Measurements from ENCODE around the gene CCDC137.
A peak's percentile ranks its signal among the peaks of the same experiment; 100 is the strongest.

Gene CCDC137

DNA sequence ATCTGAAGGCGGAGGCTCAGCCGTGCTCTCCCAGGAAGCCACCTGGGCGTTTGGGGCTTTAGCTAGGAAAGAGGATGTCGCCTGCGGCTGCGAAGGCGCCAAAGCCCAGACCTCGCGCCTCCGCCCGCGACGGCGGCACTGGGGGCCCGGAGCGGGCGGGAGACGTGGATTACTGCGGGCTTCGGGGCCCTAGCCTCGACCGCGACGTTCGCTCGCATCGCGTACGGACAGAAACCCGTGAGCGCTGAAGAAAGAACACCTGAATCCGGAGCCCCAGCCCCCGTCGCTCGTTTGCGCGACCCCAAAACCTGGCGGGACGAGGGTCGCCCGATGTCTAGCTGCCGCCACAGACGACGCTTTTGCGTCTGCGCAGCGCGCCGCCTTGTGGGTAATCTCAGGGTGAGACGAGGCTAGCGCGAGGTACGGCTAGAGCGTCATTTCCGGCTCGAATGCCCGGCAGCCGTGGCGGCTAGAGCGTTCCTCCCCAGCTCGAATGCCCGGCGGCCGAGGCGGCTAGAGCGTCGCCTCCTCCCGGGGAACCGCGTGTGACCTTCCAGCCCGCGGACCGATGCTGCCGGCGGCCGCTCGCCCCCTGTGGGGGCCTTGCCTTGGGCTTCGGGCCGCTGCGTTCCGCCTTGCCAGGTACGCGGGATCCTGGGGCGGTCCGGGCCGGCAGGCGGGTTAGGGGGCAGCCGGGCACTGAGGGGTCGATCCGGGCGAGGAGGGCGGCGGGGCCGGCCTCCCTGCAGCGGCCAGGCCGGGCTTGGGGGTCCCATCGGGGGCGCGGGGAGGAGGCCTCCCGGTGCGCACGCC is 36.6 kb downstream of the CCDC137 start, which contains the start of gene MRPL12:
MRPL12 (plus strand) TSS at position 434 of the 813 bp plus-strand sequence; CDS start at position 569, 135 bp downstream.
- peak; percentile 89 for DNase-seq

DNA sequence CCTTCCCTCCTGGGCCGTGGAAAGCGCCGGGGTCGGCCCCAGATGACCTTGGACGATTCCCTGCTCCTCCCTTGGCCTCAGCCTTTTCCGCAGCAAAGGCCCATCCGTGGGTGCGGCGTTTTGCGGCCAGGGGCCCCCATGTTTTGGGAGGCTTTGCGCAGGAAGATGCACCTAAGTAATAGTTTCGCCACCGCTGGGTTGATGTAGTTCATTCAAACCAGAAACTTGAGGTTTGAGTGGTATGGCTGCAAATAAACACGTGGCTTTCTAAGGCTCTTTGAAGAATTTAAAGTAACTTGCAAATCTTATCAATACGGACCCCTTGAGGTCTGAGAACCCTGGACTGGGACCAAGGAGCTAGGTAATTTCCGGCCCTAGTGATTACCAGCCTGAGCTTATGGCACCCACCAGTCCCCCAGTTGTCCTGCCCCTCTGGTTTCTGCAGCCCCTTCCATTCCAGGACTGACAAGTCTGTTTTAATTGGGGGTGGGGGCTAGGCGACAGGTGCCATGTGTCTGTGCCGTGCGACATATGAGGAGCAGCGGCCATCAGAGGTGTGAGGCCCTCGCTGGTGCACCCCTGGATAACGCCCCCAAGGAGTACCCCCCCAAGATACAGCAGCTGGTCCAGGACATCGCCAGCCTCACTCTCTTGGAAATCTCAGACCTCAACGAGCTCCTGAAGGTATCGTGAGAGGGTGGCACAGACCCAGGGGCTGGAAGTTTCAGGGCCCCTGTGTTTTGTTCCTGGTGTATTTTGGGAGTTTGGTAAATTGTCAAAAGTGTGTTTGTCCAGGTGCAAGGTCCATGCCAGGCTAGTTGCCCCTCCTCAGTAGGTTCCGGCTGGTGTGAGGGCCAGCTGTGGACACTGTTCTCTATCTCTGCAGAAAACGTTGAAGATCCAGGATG is 37.5 kb downstream of the CCDC137 start:
- no peak for DNase-seq

DNA sequence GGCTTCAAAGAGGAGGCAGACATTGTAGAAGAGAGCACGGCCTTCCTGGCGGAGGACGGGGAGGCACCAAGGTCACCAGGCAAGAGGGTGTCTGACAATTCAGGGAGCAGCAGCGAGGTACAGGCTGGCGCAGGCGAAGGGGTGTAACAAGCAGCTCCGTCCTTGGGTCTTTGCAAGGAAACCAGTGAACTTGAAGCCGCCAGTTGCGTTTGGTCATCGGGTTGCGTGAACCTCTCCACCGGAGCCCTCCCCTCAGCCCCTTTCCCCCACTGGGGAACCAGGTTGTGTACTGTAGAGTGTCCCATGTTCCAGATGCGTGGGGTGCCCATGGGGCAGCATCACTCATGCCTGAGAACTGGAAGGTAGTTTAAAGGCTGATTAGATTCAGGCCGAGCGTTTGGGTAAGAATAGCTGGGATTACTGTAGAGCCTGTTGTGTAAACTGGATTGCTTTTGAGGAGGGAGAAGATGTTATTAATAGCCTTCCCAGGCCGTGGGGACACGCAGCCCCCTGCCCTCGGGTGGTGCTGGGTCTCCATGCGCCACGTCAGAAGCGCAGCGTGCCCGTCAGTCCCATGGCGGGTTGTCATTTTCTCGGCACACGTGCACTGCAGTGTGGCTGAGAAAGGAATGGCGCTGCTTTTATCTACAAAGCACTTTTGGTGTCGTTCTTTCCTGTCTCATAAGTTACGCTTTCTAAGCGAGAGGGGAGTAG is 39.1 kb downstream of the CCDC137 start:
- DNase-seq, result no peak

GRCh38 chr17:81706232-81706611 is 39.7 kb downstream of the CCDC137 start:
- DNase-seq, result no peak

DNA sequence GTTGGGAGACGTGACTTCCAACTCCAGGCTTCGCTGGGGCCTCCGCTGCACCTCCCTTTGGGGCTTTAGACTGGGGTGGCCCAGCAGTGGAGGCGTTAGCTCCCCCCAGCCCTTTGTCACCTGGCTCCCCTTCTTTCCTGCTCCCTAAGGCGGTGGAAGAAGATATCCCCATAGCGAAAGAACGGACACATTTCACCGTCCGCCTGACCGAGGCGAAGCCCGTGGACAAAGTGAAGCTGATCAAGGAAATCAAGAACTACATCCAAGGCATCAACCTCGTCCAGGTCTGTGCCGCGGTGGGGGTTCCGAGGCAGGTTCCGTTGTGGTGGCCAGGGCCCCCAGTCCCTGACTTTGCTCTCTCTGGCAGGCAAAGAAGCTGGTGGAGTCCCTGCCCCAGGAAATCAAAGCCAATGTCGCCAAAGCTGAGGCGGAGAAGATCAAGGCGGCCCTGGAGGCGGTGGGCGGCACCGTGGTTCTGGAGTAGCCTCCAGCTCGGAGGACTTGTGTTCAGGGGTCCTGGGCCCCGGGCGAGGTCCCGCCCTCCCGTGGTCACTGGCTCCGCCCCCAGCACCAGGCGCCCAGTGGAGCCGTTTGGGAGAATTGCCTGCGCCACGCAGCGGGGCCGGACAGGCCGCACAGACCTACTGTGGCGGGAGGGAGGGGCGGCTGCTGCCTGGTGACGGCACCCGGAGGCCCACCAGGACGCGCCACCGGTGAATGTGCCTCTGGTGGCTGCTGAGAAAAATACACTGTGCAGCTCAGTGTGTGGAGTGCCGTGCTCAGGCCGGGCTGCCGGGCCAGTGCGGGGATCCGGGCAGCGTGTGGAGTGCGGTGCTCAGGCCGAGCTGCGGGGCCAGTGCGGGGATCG is 40.5 kb downstream of the CCDC137 start:
- no peak for DNase-seq

DNA sequence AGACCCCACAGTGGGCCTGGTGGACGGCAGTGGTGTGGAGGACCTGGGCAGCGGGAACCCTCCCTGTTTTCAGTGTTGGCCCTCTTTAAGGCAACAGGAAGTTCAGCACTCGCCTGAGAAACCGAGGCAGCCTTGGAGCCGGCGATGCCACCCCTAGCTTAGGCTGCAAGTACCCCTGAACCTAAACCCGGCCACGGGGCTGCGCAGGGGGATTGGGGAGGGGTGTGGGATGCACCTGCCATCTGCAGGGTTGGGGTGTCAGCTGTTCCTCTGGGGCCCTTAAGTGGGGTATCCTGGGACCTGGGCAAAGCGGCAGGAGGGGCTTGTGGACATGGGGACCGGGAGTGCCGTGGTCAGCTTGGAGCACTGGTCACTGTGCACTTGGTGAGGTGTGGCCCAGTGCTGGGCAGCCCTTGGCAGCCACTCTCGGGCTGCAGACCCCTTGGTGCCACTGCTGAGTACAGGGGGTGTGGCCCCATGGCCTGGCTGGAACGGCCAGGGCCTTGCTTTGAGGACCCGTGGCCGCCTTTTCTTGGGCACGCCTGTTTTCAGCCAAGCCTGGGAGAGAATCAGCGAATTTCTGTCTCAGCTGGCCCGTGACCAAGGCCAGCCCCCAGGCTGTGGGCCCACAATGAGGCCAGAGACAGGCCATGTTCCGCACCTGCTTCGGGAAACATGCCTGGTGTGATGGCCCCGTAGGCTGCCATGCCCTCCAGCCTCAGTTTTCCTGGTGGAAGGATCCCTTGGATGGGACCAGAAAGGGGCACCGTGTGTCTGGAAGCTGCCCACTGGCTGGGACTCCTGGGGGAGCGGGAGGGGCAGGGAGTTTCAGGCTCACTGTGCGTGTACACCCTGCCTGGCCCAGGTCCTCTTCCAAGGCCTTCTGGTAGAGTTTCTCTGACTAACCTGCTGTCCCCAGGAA is 41.4 kb downstream of the CCDC137 start:
- DNase-seq, result no peak

GRCh38 chr17:81708739-81709185 is 42.2 kb downstream of the CCDC137 start:
- DNase-seq, result no peak

- DNase-seq, result no peak
These were observed 44.2 kb downstream of the CCDC137 start for GRCh38 chr17:81710514-81711308.

- DNase-seq, result peak; percentile 87
These were observed 45.4 kb downstream of the CCDC137 start, which contains the start of gene SLC25A10 for GRCh38 chr17:81711814-81712467. TSS of gene SLC25A10 (plus strand) at chr17:81712284. CDS start at chr17:81712427, 143 bp downstream.

GRCh38 chr17:81712468-81713003 is 46.0 kb downstream of the CCDC137 start:
- DNase-seq, result no peak

GRCh38 chr17:81713004-81713555 is 46.5 kb downstream of the CCDC137 start:
- DNase-seq, result no peak

GRCh38 chr17:81713556-81714411 is 47.2 kb downstream of the CCDC137 start:
- DNase-seq, result no peak

DNA sequence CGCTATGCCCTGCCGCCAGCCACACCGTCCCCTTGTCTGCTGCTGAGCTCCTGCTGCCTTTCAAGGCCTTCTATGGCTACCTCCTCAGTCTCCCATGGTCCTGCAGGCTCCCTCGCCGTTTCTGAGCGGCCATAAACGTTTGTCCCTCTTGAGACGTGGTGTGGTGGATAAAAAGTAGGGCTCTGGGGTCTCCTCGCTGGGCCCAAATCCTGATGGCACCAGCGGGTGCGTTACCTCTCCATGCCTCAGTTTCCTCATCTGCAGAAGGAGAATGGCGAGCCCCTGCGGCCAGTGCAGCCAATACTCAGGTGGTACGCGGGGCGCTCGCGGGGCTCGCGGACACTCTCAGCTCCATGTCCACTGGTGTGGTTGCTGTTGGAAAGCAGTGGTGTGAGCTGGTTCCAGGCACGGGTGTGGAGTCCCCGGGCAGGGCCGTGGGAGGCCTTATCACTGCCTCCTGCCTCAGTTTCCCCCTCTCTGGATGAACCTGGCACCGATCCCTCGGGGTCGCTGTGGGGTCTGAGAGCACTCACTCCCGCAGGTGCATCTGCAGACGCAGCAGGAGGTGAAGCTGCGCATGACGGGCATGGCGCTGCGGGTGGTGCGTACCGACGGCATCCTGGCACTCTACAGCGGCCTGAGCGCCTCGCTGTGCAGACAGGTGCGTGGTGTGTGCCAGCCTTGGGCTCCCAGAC is 48.0 kb downstream of the CCDC137 start:
- DNase-seq, result no peak

DNA sequence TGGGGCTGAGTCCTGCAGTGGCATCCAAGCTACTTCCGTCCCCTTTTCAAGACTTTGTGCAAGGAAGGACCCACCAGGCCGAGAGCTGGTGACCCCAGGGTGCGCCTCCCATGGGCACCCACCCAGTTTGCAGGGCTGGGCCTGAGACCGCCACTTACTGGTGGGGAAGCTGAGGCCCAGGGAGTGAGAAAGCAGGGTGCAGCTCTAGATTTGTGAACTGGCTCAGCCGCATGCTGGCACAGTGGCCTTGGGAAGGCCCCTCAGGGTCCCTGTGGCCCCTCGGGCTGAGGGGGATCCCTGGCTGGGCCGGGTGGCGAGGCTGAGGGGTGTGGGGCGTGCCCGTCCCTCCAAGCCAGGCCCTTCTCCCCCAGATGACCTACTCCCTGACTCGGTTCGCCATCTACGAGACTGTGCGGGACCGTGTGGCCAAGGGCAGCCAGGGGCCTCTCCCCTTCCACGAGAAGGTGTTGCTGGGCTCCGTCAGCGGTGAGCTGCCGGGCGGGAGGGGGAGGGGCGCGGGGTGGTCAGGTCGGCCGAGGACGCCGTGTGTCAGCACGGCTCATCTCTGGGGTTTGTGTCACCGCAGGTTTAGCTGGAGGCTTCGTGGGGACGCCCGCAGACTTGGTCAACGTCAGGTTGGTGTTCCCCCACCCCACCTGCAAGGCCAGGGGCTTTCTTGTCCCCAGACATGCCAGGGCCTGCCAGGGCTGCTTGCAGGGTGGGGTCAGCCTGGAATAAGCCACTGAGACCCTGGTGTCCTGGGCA is 48.8 kb downstream of the CCDC137 start:
- no peak for DNase-seq

GRCh38 chr17:81715872-81716673 is 49.5 kb downstream of the CCDC137 start:
- DNase-seq, result no peak

- no peak for DNase-seq
These were observed 50.1 kb downstream of the CCDC137 start for GRCh38 chr17:81716674-81716996.

All from stimulated activated CD4-positive, alpha-beta T cell treated with anti-CD3 and anti-CD28 coated beads, Interleukin-1b, Interleukin-23, amount 100 ng/mL, for 48 hours (primary cell).